ENCODE measurements around the gene TCEAL4. TPM values are rescaled to one million over a fixed set of nuclear protein-coding genes. Genes with fewer than 3 reads are reported as not detected.

The TCEAL4 gene
- polyA plus RNA-seq, 1 donor (not counting 4 experiments of a cell fraction or from before 2014, with no cell fraction given): 73.1 TPM

GRCh38 chrX:103635436-103635835 is 50.1 kb downstream of the TCEAL4 start:
- Histone ChIP-seq H3K9ac (ENCODE audit: control insufficient read depth, extremely low read depth, insufficient read depth, low read length) (no peak overlapping the region), H3K79me2 (ENCODE audit: control insufficient read depth, insufficient read depth, low read length) (no peaks in the 10 kb centered on the region), H3K4me1 (ENCODE audit: control insufficient read depth, extremely low read depth, insufficient read depth, low read length) (peaks cover 22% of the 10 kb centered on the region), H3K27ac (ENCODE audit: control insufficient read depth, insufficient read depth, low read length) (no peak overlapping the region), H3K36me3 (ENCODE audit: control insufficient read depth in 2 of 2, extremely low read depth in 1 of 2, insufficient read depth in 2 of 2, low read length in 2 of 2) (no peaks in the 10 kb centered on the region), H3K4me2 (ENCODE audit: control insufficient read depth, extremely low read depth, insufficient read depth, low read depth, low read length) (no peak overlapping the region), H2AFZ (ENCODE audit: control insufficient read depth, low read length) (no peak overlapping the region), H3K27me3 (ENCODE audit: control insufficient read depth, extremely low read depth, insufficient read depth, low read length) (no peaks in the 10 kb centered on the region), H3K9me3 (ENCODE audit: control insufficient read depth, low read depth, low read length) (no peaks in the 10 kb centered on the region), H3K9me1 (ENCODE audit: control insufficient read depth, extremely low read depth, insufficient read depth, low read length) (no peaks in the 10 kb centered on the region), H4K20me1 (ENCODE audit: control insufficient read depth, extremely low read depth, insufficient read depth, low read length) (no peaks in the 10 kb centered on the region), H3K4me3 (ENCODE audit: control insufficient read depth in 2 of 3, extremely low read depth in 1 of 3, insufficient read depth in 2 of 3, low read depth in 1 of 3, low read length in 3 of 3) (no peak overlapping the region)
- peak; percentile 55 for FAIRE-seq
- TF ChIP-seq CTCF (optimal IDR thresholded peaks at IDR 0.05 in 1 of 3, IDR thresholded peaks at IDR 0.05 in 1 of 3, conservative IDR thresholded peaks at IDR 0.05 in 1 of 3; ENCODE audit: extremely low read depth in 1 of 3, insufficient read depth in 2 of 3, low read length in 3 of 3) (no peak), EZH2 (IDR thresholded peaks at IDR 0.05; ENCODE audit: low read length) (no peak)
- DNase-seq (ENCODE audit: low read depth, low spot score): no peak
- dilution Hi-C loops (cut with MboI; ENCODE audit: extremely low pct_ligation_motif_present, low sequenced_read_pairs): no loop called here

Other genes with a start within 250 kb of the TCEAL4 start
- 45.9 to 104 TPM (median 57.8 TPM) in 3 replicates for gene TCEAL9, start 229.0 kb upstream of the TCEAL4 start, polyA plus RNA-seq
- 125 to 264 TPM (median 205 TPM) in 3 replicates for gene BEX3, start 209.0 kb upstream of the TCEAL4 start, polyA plus RNA-seq
- gene RAB40A, start 66.0 kb upstream of the TCEAL4 start, polyA plus RNA-seq: 0.02 to 0.63 TPM (median 0.33 TPM) in 3 replicates
- 16.3 to 29.3 TPM (median 28.1 TPM) in 3 replicates for gene TCEAL3, start 22.4 kb downstream of the TCEAL4 start, polyA plus RNA-seq
- 13.6 to 21.5 TPM (median 15.7 TPM) in 3 replicates for gene TCEAL1, start 43.5 kb downstream of the TCEAL4 start, polyA plus RNA-seq
- 450 to 659 TPM (median 648 TPM) in 3 replicates for gene MORF4L2, start 101.2 kb downstream of the TCEAL4 start, polyA plus RNA-seq
- not detected in 3 replicates for gene TMEM31, start 125.4 kb downstream of the TCEAL4 start, polyA plus RNA-seq
- gene PLP1, start 191.3 kb downstream of the TCEAL4 start, polyA plus RNA-seq: not detected in 3 replicates
- gene RAB9B, start 246.7 kb downstream of the TCEAL4 start, polyA plus RNA-seq: 0.23 to 0.28 TPM (median 0.24 TPM) in 3 replicates

All from keratinocyte (primary cell).